Upper lobe of left lung (tissue), 6 donors: Measurements from ENCODE around the gene NGEF. TPM values are rescaled to one million over a fixed set of nuclear protein-coding genes. Genes with fewer than 3 reads are reported as not detected.

Source experiments
- ATAC-seq, 2 donors: fragments of 200-7000 bp; cut with Tn5 transposase; one replicate each; pipeline ENCODE4 v1.9.1; 2022; ENCODE audit warnings: mild to moderate bottlenecking in 2 of 2, moderate library complexity in 2 of 2; ENCODE audit not compliant: low FRiP score in 2 of 2
- DNase-seq, 2 donors: peaks; one replicate each; pipeline ENCODE4 v3.0.0-alpha.2; 2019 to 2020
- H3K27ac ChIP-seq, 4 donors: fragments of 200-600 bp; sonication (generic); one replicate each; pipeline ENCODE4 v1.5.1; 2016 to 2019
- H3K27me3 ChIP-seq, 4 donors: fragments of 200-600 bp; sonication (generic); one replicate each; pipeline ENCODE4 v1.5.1; 2017 to 2019
- H3K36me3 ChIP-seq, 4 donors: fragments of 200-600 bp; sonication (generic); one replicate each; pipeline ENCODE4 v1.5.1; 2016 to 2019
- H3K4me1 ChIP-seq, 4 donors: fragments of 200-600 bp; sonication (generic); one replicate each; pipeline ENCODE4 v1.5.1; 2018 to 2019
- H3K4me3 ChIP-seq, 4 donors: fragments of 200-600 bp; sonication (generic); one replicate each; pipeline ENCODE4 v1.5.1; 2017 to 2019; ENCODE audit warnings: mild to moderate bottlenecking in 2 of 4, moderate library complexity in 1 of 4
- H3K9me3 ChIP-seq, 4 donors: fragments of 200-600 bp; sonication (generic); one replicate each; pipeline ENCODE4 v1.5.1; 2018 to 2019
- CTCF ChIP-seq, 6 experiments: fragments of 450-650 bp in 4 of 6; fragments of 200-600 bp in 2 of 6; sonication (generic) in 2 of 6; IDR thresholded peaks; one replicate each; pipeline ENCODE4 v1.5.1; 2016 to 2019; ENCODE audit warnings: antibody characterized with exemption in 6 of 6
- EP300 ChIP-seq, 4 donors: sonication (generic); formaldehyde crosslinking; IDR thresholded peaks; one replicate each; pipeline ENCODE4 v1.5.1; 2017; ENCODE audit warnings: antibody characterized with exemption in 4 of 4, control low read depth in 2 of 4
- POLR2A ChIP-seq, 4 donors: fragments of 450-650 bp; IDR thresholded peaks; one replicate each; pipeline ENCODE4 v1.5.1; 2016 to 2017; ENCODE audit warnings: antibody characterized with exemption in 4 of 4, mild to moderate bottlenecking in 2 of 4
- POLR2AphosphoS5 ChIP-seq, 2 donors: sonication (generic); formaldehyde crosslinking; IDR thresholded peaks; one replicate each; pipeline ENCODE4 v1.5.1; 2017; ENCODE audit warnings: antibody characterized with exemption in 2 of 2
- WGBS, 2 donors: methylation state at CpG; one replicate each; pipeline ENCODE4 v1.1.5; 2017 to 2018; 5-methylcytosine and 5-hydroxymethylcytosine counted together
- total RNA-seq, 6 donors: library from RNA; depleted of rRNA in 4 of 6; stranded (reverse); fragments of >200 nt in 4 of 6; gene quantifications; one replicate each; pipeline versions ENCODE4 v1.1.0 to v1.2.1, GENCODE V29; 2016 to 2021
- donor health status: DM: no; HTN: no; CAD: no; lungs with moderate emphysema.
- donor health status: DM: no; HTN: yes; CAD: no; lungs with severe emphysema.

NGEF gene
- total RNA-seq, 6 donors from 2014 or later, result 0.29 to 6.3 (median 0.98) TPM; not detected in 1

GRCh38 chr2:232986155-232986554 lies 26.9 kb downstream of the NGEF start:
- Histone ChIP-seq H3K9me3 (no peaks in the 10 kb centered on the region), H3K27me3 (no peaks in the 10 kb centered on the region), H3K4me1 (no peaks in the 10 kb centered on the region), H3K27ac (no peak overlapping the region), H3K36me3 (no peaks in the 10 kb centered on the region), H3K4me3 (no peak overlapping the region)
- ATAC-seq (no peak), DNase-seq (no peak)
- TF ChIP-seq CTCF (IDR thresholded peaks at IDR 0.05), result no peak
- TF ChIP-seq EP300 (IDR thresholded peaks at IDR 0.05), result no peak
- TF ChIP-seq POLR2AphosphoS5 (IDR thresholded peaks at IDR 0.05), result no peak
- no peak for TF ChIP-seq POLR2A (IDR thresholded peaks at IDR 0.05)
- WGBS, 2 donors, result 91 to 100% methylated on average over 2 of the region's 2 CpGs

GRCh38 chr2:232984451-232985207 lies 28.4 kb downstream of the NGEF start:
- H3K4me1 ChIP-seq, result no peaks in the 10 kb centered on the region
- 81 to 83% methylated on average over 15 of the region's 15 CpGs for WGBS, 2 donors
- no peak for TF ChIP-seq POLR2AphosphoS5 (IDR thresholded peaks at IDR 0.05)
- no peak for TF ChIP-seq EP300 (IDR thresholded peaks at IDR 0.05)

GRCh38 chr2:232983669-232984140 lies 29.4 kb downstream of the NGEF start:
- H3K27me3 ChIP-seq, result no peaks in the 10 kb centered on the region
- DNase-seq (no peak), ATAC-seq (no peak)
- H3K27ac ChIP-seq, result no peak overlapping the region
- no peak overlapping the region for H3K4me3 ChIP-seq
- no peaks in the 10 kb centered on the region for H3K36me3 ChIP-seq
- no peaks in the 10 kb centered on the region for H3K4me1 ChIP-seq
- no peaks in the 10 kb centered on the region for H3K9me3 ChIP-seq
- WGBS, 2 donors, result 54 to 73% methylated on average over 11 of the region's 11 CpGs
- TF ChIP-seq POLR2A (IDR thresholded peaks at IDR 0.05) (no peak), CTCF (IDR thresholded peaks at IDR 0.05) (no peak), EP300 (IDR thresholded peaks at IDR 0.05) (no peak), POLR2AphosphoS5 (IDR thresholded peaks at IDR 0.05) (no peak)

More at GRCh38 chr2:232984451-232985207, 28.4 kb downstream of the NGEF start:
- Histone ChIP-seq H3K27ac (no peak overlapping the region), H3K9me3 (no peaks in the 10 kb centered on the region), H3K4me3 (no peak overlapping the region), H3K27me3 (no peaks in the 10 kb centered on the region), H3K36me3 (no peaks in the 10 kb centered on the region)
- ATAC-seq (no peak), DNase-seq (no peak)

GRCh38 chr2:232982926-232983668 lies 30.0 kb downstream of the NGEF start:
- H3K27me3 ChIP-seq, result no peaks in the 10 kb centered on the region
- H3K36me3 ChIP-seq, result no peaks in the 10 kb centered on the region
- H3K27ac ChIP-seq, result no peak overlapping the region
- H3K4me3 ChIP-seq, result no peak overlapping the region
- H3K9me3 ChIP-seq, result no peaks in the 10 kb centered on the region
- WGBS, 2 donors, result 47 to 56% methylated on average over 15 of the region's 15 CpGs
- no peak for ATAC-seq
- no peak for DNase-seq
- TF ChIP-seq POLR2A (IDR thresholded peaks at IDR 0.05) (no peak), EP300 (IDR thresholded peaks at IDR 0.05) (no peak), CTCF (IDR thresholded peaks at IDR 0.05) (no peak), POLR2AphosphoS5 (IDR thresholded peaks at IDR 0.05) (no peak)
- no peaks in the 10 kb centered on the region for H3K4me1 ChIP-seq

- no peak overlapping the region for H3K4me3 ChIP-seq
- no peak for DNase-seq
- ATAC-seq, result no peak
Observed at GRCh38 chr2:232981767-232982360, 31.2 kb downstream of the NGEF start.

More at GRCh38 chr2:232981767-232982360, 31.2 kb downstream of the NGEF start:
- no peaks in the 10 kb centered on the region for H3K36me3 ChIP-seq
- no peaks in the 10 kb centered on the region for H3K4me1 ChIP-seq
- no peak overlapping the region for H3K27ac ChIP-seq
- no peaks in the 10 kb centered on the region for H3K9me3 ChIP-seq
- no peaks in the 10 kb centered on the region for H3K27me3 ChIP-seq
- TF ChIP-seq POLR2AphosphoS5 (IDR thresholded peaks at IDR 0.05), result no peak
- no peak for TF ChIP-seq POLR2A (IDR thresholded peaks at IDR 0.05)
- no peak for TF ChIP-seq EP300 (IDR thresholded peaks at IDR 0.05)
- no peak for TF ChIP-seq CTCF (IDR thresholded peaks at IDR 0.05)
- WGBS, 2 donors, result 77 to 81% methylated on average over 5 of the region's 5 CpGs
